ENCODE results near the gene NLGN1. TPM values are rescaled to one million over a fixed set of nuclear protein-coding genes. Genes with fewer than 3 reads are reported as not detected.

Gene NLGN1
- total RNA-seq, 1 donor from 2014 or later = 3.9 TPM

DNA sequence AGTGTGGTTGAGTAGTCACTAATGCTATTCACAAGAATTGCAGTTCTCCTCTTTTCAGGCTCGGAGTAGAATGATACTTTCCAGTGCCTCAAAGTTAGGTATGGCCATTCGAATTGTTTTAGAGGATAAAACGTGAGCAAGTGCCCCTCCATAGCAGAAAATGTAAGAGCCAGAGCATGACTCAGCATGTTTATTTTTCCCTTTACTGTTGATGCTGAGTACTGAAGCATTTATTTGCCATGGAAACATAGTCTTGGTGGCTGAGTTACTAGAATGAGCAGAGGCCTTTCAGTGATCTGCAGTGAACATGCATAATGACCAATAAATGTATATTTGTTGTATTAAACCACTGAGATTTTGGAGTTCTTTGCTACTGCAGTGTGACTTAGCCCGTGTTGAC is 540.6 kb downstream of the NLGN1 start:
- TF ChIP-seq, protein P1, sequence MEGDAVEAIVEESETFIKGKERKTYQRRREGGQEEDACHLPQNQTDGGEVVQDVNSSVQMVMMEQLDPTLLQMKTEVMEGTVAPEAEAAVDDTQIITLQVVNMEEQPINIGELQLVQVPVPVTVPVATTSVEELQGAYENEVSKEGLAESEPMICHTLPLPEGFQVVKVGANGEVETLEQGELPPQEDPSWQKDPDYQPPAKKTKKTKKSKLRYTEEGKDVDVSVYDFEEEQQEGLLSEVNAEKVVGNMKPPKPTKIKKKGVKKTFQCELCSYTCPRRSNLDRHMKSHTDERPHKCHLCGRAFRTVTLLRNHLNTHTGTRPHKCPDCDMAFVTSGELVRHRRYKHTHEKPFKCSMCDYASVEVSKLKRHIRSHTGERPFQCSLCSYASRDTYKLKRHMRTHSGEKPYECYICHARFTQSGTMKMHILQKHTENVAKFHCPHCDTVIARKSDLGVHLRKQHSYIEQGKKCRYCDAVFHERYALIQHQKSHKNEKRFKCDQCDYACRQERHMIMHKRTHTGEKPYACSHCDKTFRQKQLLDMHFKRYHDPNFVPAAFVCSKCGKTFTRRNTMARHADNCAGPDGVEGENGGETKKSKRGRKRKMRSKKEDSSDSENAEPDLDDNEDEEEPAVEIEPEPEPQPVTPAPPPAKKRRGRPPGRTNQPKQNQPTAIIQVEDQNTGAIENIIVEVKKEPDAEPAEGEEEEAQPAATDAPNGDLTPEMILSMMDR (IDR thresholded peaks at IDR 0.05) = no peak
- Histone ChIP-seq H3K9me3 (no peaks in the 10 kb centered on the region), H3K4me1 (no peaks in the 10 kb centered on the region), H3K27ac (no peak overlapping the region), H3K36me3 (no peaks in the 10 kb centered on the region), H3K4me3 (no peak overlapping the region), H3K27me3 (ENCODE audit: low read depth) (no peaks in the 10 kb centered on the region)
- DNase-seq (no peak), ATAC-seq (peak in 1 of 2 donors; percentile 24)
- intact Hi-C loops (cut with DNase I) = no loop called here

DNA sequence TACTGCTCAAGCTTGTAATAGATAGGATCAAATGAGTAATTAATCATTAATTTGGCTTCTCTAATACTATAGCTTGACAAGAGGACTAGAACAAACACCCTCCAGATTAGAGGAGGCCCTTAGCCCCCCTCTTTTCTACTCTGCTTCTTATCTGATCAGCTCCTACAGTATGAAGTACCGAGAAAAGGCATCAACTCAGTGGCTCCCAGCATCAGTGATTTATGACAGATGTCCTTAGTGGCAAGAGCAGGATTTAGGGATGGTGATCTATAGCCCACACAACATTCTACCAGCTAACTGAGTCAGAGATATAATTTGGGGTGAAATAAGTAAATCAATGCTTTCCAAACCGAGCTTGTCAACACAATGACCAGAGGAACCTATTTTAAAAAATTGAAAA is 541.1 kb downstream of the NLGN1 start:
- Histone ChIP-seq H3K27me3 (ENCODE audit: low read depth) (no peaks in the 10 kb centered on the region), H3K9me3 (no peaks in the 10 kb centered on the region), H3K4me3 (no peak overlapping the region), H3K27ac (no peak overlapping the region), H3K4me1 (no peaks in the 10 kb centered on the region), H3K36me3 (no peaks in the 10 kb centered on the region)
- TF ChIP-seq, protein P1 (IDR thresholded peaks at IDR 0.05) = no peak
- no peak for DNase-seq
- ATAC-seq = no peak
- intact Hi-C loops (cut with DNase I) = no loop called here

DNA sequence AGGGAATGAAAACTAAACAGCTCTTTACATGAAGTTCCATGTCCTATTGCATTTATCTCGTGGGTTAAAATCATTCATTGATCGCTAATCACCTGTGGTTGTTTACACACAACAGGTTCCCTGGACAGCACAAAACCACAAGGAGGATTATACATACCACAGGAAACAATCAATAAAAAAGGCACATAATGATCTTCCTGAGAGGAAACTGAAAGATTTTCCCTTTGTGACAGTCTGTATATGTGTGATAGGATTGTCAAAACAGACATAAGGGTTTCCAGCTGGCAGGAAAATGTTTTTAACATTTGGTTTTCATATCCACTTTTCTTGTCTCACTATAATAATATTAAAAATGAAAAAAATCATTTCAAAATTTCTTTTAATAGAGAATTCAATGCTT is 541.8 kb downstream of the NLGN1 start:
- TF ChIP-seq, protein P1 (IDR thresholded peaks at IDR 0.05) = no peak
- Histone ChIP-seq H3K9me3 (no peaks in the 10 kb centered on the region), H3K4me3 (no peak overlapping the region), H3K27me3 (ENCODE audit: low read depth) (no peaks in the 10 kb centered on the region), H3K36me3 (no peaks in the 10 kb centered on the region), H3K4me1 (no peaks in the 10 kb centered on the region), H3K27ac (no peak overlapping the region)
- no peak for DNase-seq
- intact Hi-C loops (cut with DNase I) = no loop called here
- ATAC-seq = no peak

DNA sequence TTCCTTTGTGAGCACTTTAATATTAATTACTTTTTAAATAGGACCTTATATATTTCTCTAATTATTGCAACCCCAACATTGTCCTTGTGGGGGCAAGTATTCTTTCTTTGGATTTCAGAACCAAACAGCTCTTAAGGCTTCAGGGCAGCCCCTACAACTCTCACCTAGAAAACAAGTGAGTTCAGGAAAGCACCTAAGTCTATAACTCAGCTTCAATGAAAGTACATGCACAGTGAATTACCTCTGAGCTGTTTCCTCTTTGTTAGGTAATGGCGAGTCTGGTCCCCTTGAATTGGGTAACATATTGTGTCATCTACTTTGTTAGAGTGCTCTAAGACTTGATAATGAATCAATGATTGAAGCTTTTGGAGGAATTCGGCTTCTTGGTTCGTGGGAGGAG is 545.7 kb downstream of the NLGN1 start:
- no peaks in the 10 kb centered on the region for H3K4me1 ChIP-seq
- H3K9me3 ChIP-seq = no peaks in the 10 kb centered on the region
- DNase-seq (no peak), ATAC-seq (no peak)
- TF ChIP-seq, protein P1 (IDR thresholded peaks at IDR 0.05) = no peak
- H3K36me3 ChIP-seq = no peaks in the 10 kb centered on the region
- H3K27me3 ChIP-seq (ENCODE audit: low read depth) = no peaks in the 10 kb centered on the region
- no peak overlapping the region for H3K4me3 ChIP-seq
- intact Hi-C loops (cut with DNase I) = no loop called here
- no peak overlapping the region for H3K27ac ChIP-seq

DNA sequence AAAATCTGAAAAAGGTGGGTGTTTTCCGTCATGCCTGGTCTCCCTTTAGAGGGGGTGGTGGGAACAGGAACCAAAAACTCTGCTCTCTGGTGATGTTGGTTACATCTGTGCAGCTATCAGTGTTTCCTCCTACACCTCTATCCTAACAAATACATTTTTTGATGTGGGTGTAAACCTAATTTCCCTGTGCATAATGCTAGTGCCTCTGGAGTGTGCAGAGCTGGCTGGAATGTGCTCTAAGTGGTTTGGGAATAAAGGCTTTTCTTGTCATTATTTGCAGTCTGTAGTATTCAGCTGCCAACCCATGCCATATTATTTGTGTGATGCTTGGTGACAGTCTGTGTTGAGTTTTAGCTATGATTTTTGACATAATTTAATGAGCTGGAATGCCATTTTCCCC is 547.6 kb downstream of the NLGN1 start:
- TF ChIP-seq, protein P1 (IDR thresholded peaks at IDR 0.05) = no peak
- intact Hi-C loops (cut with DNase I) = no loop called here
- no peaks in the 10 kb centered on the region for H3K36me3 ChIP-seq
- H3K9me3 ChIP-seq = no peaks in the 10 kb centered on the region
- ATAC-seq = no peak
- H3K4me3 ChIP-seq = no peak overlapping the region
- H3K27me3 ChIP-seq (ENCODE audit: low read depth) = no peaks in the 10 kb centered on the region
- DNase-seq = no peak
- H3K4me1 ChIP-seq = no peaks in the 10 kb centered on the region
- H3K27ac ChIP-seq = no peak overlapping the region

DNA sequence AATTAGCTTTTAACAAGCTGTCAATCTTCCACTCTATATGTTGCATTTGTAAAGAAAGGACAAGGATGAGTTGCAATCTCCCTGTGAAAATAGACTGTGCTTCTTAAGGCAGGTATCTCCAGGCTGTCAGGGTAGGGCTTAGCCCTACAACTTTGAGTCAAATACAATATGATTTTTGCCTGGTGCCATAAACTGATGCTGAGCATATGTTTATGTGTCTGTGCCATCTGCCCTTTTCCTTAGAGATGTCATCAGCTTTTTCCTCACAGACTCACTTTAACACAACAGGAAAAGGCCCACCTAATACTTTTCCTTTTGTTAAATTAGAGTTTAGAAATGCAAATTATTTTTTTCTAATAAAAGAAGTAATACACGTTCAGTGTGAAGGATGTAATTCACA is 548.3 kb downstream of the NLGN1 start:
- Histone ChIP-seq H3K4me3 (no peak overlapping the region), H3K9me3 (no peaks in the 10 kb centered on the region), H3K27ac (no peak overlapping the region), H3K36me3 (no peaks in the 10 kb centered on the region), H3K4me1 (no peaks in the 10 kb centered on the region), H3K27me3 (ENCODE audit: low read depth) (no peaks in the 10 kb centered on the region)
- no peak for ATAC-seq
- no peak for DNase-seq
- TF ChIP-seq, protein P1 (IDR thresholded peaks at IDR 0.05) = no peak
- intact Hi-C loops (cut with DNase I) = no loop called here

All from lower lobe of right lung (tissue), 2 donors.